Esophagus (tissue), 2 donors: ENCODE results near the gene INO80E. TPM values are rescaled to one million over a fixed set of nuclear protein-coding genes. Genes with fewer than 3 reads are reported as not detected.

ENCODE experiments used
- H3K27ac ChIP-seq, 2 donors: one replicate each; pipeline ENCODE4 v1.5.1; 2013; ENCODE audit warnings: low read depth in 2 of 2, mild to moderate bottlenecking in 2 of 2, inconsistent platforms in 1 of 2, low read length in 1 of 2, moderate library complexity in 1 of 2
- H3K27me3 ChIP-seq, 2 donors: one replicate each; pipeline ENCODE4 v1.6.1; 2013; ENCODE audit warnings: low read length in 2 of 2, control low read depth in 1 of 2, mild to moderate bottlenecking in 1 of 2; ENCODE audit not compliant: insufficient read depth in 2 of 2, control insufficient read depth in 1 of 2
- H3K36me3 ChIP-seq, 2 donors: one replicate each; pipeline ENCODE4 v1.6.1; 2013; ENCODE audit warnings: low read length in 1 of 2; ENCODE audit not compliant: control insufficient read depth in 2 of 2, insufficient read depth in 2 of 2
- H3K4me1 ChIP-seq, 2 donors: one replicate each; pipeline ENCODE4 v1.6.1; 2013; ENCODE audit warnings: low read length in 1 of 2; ENCODE audit not compliant: control insufficient read depth in 2 of 2, insufficient read depth in 2 of 2
- H3K4me3 ChIP-seq, 2 donors: one replicate each; pipeline ENCODE4 v1.5.1; 2013; ENCODE audit warnings: low read length in 2 of 2, mild to moderate bottlenecking in 2 of 2, low read depth in 1 of 2, moderate library complexity in 1 of 2
- H3K9me3 ChIP-seq, 2 donors: one replicate each; pipeline ENCODE4 v1.6.1; 2013; ENCODE audit warnings: mild to moderate bottlenecking in 2 of 2, low read depth in 1 of 2, low read length in 1 of 2, moderate library complexity in 1 of 2; ENCODE audit not compliant: control insufficient read depth in 2 of 2, insufficient read depth in 1 of 2
- WGBS, 2 donors: extraction: QIAGEN DNeasy Blood & Tissue Kit; methylation state at CpG; one replicate each; pipeline ENCODE4 v1.1.7; 2013; 5-methylcytosine and 5-hydroxymethylcytosine counted together
- polyA plus RNA-seq, 2 donors: library from polyadenylated mRNA; stranded (reverse); fragments of 200-250 nt; gene quantifications; one replicate each; pipeline ENCODE4 v1.2.3, GENCODE V29; 2013
- donor health status: healthy with polysubstance abuse.
- donor health status: Bipolar disorder and iron deficiency.

Gene INO80E
- polyA plus RNA-seq, 2 donors: 46.4 to 82.1 TPM

GRCh38 chr16:29999605-30000004 is 3.6 kb downstream of the INO80E start:
- Histone ChIP-seq H3K36me3 (peaks cover 0 to 18% of the 10 kb centered on the region in 2 donors), H3K27ac (no peak overlapping the region), H3K4me3 (no peak overlapping the region), H3K4me1 (peaks cover 2 to 5% of the 10 kb centered on the region in 2 donors), H3K27me3 (no peaks in the 10 kb centered on the region), H3K9me3 (no peaks in the 10 kb centered on the region)
- whole genome bisulfite sequencing, 2 donors: 89 to 90% methylated on average over 6 of the region's 6 CpGs

DNA sequence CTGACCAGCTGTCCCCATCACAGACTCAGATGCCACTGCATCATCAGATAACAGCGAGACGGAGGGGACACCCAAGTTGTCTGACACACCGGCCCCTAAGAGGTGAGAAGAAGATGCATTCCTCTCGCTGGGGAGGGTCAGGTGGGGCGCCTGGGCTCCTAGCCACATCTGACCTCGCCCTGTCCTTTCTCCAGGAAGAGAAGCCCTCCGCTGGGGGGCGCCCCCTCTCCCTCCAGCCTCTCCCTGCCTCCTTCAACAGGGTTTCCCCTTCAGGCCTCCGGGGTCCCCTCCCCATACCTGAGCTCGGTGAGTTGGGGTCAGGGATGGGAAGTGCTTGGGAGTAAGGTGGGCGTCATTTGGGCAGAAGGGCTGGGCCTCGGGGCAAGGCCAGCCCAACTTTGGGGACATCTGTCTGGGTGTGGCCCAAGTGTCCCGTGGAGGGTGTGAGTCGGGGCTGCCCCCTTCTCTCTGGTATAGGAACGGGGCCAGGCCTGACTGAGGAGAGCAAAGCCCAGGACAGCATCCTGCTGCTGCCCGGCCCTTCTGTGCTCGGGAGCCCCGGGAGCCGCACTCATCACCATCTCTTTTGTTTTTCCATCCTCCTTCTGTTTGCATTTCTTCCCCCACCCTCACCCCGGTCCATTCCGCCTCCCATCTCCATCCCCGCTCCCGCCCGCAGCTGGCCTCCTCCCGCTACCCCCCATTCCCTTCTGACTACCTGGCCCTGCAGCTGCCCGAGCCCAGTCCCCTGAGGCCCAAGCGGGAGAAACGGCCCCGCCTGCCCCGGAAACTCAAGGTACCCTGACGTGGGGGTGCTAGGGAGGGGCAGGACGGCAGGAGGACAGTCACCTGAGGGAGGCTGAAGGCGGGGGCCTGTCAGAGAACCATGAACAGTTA is 4.9 kb downstream of the INO80E start:
- no peak overlapping the region for H3K4me3 ChIP-seq
- H3K27ac ChIP-seq: no peak overlapping the region
- no peaks in the 10 kb centered on the region for H3K9me3 ChIP-seq
- H3K4me1 ChIP-seq: peaks cover 0 to 5% of the 10 kb centered on the region in 2 donors
- peaks cover 0 to 18% of the 10 kb centered on the region in 2 donors for H3K36me3 ChIP-seq
- 82 to 84% methylated on average over 33 of the region's 33 CpGs for WGBS, 2 donors
- H3K27me3 ChIP-seq: no peaks in the 10 kb centered on the region

DNA sequence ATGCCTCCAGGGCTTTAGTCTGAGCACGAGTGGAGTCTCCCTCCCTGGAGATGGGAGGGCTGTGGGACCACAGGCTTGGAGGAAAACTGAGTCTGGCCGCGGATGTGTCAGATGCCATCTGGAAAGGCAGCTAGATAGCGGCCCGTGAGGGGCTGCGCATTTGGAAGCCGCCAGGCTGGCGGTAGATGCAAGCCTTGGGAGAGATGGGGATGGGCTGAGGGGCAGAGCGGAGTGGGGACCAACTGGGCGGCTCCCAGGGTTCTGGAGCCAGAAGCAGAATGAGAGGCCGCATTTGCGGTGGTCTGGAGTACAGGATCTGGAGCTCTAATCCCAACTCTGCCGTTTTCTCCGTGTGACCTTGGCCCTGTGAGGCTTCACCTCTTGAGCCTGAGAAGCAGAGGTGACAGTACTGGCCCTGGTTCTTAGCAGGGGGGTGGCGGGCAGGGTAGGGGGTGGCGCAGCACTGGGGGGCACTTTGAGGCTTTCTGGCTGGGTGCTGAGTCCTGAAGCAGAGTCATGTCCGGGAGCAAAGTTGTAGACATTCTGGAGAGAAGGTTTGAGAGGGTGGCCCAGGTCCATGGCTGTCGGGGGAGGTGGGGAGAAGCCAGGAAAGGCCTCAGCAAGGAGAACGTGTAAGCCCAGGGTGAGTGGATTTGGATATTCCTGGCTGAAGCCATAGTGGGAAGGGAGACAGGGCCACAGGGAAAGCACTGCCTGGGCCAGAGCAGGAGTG is 6.7 kb downstream of the INO80E start:
- Histone ChIP-seq H3K27ac (no peak overlapping the region), H3K9me3 (no peaks in the 10 kb centered on the region), H3K4me3 (no peak overlapping the region), H3K36me3 (peaks cover 0 to 20% of the 10 kb centered on the region in 2 donors), H3K4me1 (no peaks in the 10 kb centered on the region), H3K27me3 (no peaks in the 10 kb centered on the region)
- WGBS, 2 donors: 81 to 83% methylated on average over 19 of the region's 19 CpGs

DNA sequence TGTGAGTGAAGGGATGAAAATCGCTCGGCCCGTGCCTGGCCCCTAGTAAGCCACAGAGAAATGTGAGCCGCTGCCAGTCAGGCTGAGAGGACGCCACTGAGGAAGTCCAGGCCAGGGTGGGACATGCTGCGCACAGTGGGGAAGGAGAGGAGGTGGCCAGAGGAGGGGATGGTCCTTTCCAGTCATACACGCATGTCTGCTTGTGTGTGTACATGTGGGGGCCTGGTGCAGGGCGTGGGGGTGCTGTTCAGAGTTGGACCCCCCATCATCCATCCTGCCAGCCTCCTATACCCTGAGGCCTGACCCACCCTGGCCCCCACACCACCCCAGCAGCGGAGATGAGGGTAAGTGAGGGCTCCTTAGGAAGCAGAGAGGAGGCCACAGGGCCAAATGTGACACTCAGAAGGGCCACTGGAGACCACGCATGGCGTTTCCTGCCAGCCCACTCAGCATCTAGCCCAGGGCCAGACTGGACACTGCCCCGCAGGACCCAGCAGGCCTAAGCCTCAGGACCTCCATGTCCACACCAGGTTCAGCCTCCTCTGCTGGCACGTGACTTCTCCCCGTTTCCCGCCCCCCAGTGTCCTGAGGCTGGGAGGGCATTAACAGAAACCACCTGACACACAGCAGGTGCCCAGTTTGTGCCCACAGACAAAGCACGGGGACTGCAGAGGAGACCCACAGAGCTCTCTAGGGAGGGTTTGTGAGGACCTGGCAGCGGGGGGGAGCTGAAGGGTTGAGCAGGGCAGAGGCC is 7.8 kb downstream of the INO80E start:
- peaks cover 0 to 20% of the 10 kb centered on the region in 2 donors for H3K36me3 ChIP-seq
- no peaks in the 10 kb centered on the region for H3K4me1 ChIP-seq
- WGBS, 2 donors: 84 to 86% methylated on average over 17 of the region's 17 CpGs
- no peaks in the 10 kb centered on the region for H3K27me3 ChIP-seq
- H3K4me3 ChIP-seq: no peak overlapping the region
- no peaks in the 10 kb centered on the region for H3K9me3 ChIP-seq
- no peak overlapping the region for H3K27ac ChIP-seq

- no peak overlapping the region for H3K27ac ChIP-seq
- peaks cover 0 to 20% of the 10 kb centered on the region in 2 donors for H3K36me3 ChIP-seq
- no peaks in the 10 kb centered on the region for H3K27me3 ChIP-seq
- H3K4me3 ChIP-seq: no peak overlapping the region
- no peaks in the 10 kb centered on the region for H3K4me1 ChIP-seq
- no peaks in the 10 kb centered on the region for H3K9me3 ChIP-seq
- 62 to 67% methylated on average over 19 of the region's 19 CpGs for WGBS, 2 donors
Measured at GRCh38 chr16:30004424-30004776, 8.4 kb downstream of the INO80E start.

DNA sequence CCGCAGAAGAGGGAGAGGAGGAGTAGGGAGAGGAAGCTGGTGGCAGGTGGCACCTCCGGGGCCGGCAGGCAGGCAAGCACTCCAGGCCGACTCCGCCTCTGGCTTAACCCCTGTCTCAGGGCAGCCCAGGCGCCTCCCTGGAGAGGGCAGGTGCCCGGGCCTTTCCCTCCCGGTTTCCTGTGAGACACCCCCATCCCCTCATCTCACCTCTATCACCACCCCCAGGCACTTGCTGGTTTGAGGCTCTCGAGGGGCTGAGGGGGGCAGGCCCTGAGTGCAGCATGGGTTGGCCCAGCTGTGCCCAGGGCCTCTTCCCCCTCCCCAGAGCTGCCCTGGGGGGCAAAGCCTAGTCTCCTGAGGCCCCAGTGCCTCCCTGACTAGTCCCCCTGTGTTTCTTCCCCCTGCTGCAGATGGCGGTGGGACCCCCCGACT is 8.8 kb downstream of the INO80E start:
- Histone ChIP-seq H3K9me3 (no peaks in the 10 kb centered on the region), H3K4me3 (no peak overlapping the region), H3K27me3 (no peaks in the 10 kb centered on the region), H3K4me1 (peaks cover 0 to 4% of the 10 kb centered on the region in 2 donors), H3K36me3 (peaks cover 0 to 20% of the 10 kb centered on the region in 2 donors), H3K27ac (no peak overlapping the region)
- 45 to 54% methylated on average over 7 to 11 of the region's 11 CpGs for WGBS, 2 donors

- peaks cover 0 to 16% of the 10 kb centered on the region in 2 donors for H3K36me3 ChIP-seq
- H3K27ac ChIP-seq: no peak overlapping the region
- 51 to 54% methylated on average over 34 to 35 of the region's 35 CpGs for WGBS, 2 donors
- peaks cover 4 to 5% of the 10 kb centered on the region in 2 donors for H3K4me1 ChIP-seq
- H3K27me3 ChIP-seq: peaks cover 0 to 5% of the 10 kb centered on the region in 2 donors
- H3K4me3 ChIP-seq: no peak overlapping the region
- H3K9me3 ChIP-seq: no peaks in the 10 kb centered on the region
Measured at GRCh38 chr16:30005341-30006094, 9.5 kb downstream of the INO80E start.

GRCh38 chr16:30006095-30006473 is 10.0 kb downstream of the INO80E start:
- peaks cover 0 to 6% of the 10 kb centered on the region in 2 donors for H3K27me3 ChIP-seq
- H3K9me3 ChIP-seq: no peaks in the 10 kb centered on the region
- H3K36me3 ChIP-seq: peaks cover 0 to 10% of the 10 kb centered on the region in 2 donors
- no peak overlapping the region for H3K4me3 ChIP-seq
- H3K4me1 ChIP-seq: peaks cover 6 to 11% of the 10 kb centered on the region in 2 donors
- WGBS, 2 donors: 77 to 78% methylated on average over 18 of the region's 18 CpGs
- H3K27ac ChIP-seq: no peak overlapping the region
